ENCODE measurements around the gene CIAPIN1. TPM values are rescaled to one million over a fixed set of nuclear protein-coding genes. Genes with fewer than 3 reads are reported as not detected.

CIAPIN1 gene
- total and polyA plus RNA-seq, 2 of the 8 experiments (the other 6 are each of a cell fraction or from before 2014, with no cell fraction given), result 76.8 to 83.6 TPM

DNA sequence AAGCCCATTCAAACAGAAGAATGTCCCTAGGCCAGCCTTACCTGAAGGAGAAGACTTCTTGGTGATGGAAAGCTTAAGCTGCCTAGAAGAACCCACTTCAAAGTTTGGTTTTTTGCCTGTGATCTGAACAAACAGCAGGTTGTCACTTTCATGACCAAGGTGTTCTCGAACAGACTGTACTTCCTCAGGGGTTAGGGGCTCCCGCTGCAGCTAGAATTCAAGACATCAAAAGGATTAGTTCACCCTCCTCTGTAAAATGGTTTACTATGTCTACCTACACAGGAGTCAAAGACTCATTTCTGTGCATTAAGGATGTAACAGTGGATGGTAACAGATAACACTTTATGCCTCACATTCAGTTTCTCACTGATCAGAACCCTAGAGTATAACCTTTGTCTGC lies 13.2 kb downstream of the CIAPIN1 start:
- Histone ChIP-seq H2BK15ac (ENCODE audit: low read length) (no peak overlapping the region), H3K36me3 (ENCODE audit: control insufficient read depth in 2 of 4, insufficient read depth in 4 of 4, low read length in 3 of 4) (peaks cover 17 to 60% (median 49%) of the 10 kb centered on the region in 4 experiments; a peak in 7 of 8 replicates), H3K79me1 (ENCODE audit: low read depth, low read length) (no peaks in the 10 kb centered on the region), H4K8ac (ENCODE audit: extremely low read depth, insufficient read depth, low read length) (no peak overlapping the region), H4K91ac (replicated peaks; ENCODE audit: insufficient read length, low read length) (no peak overlapping the region), H3K27ac (ENCODE audit: low read depth, low read length) (no peak overlapping the region), H3K79me2 (ENCODE audit: control insufficient read depth in 1 of 2, insufficient read depth in 2 of 2, low read length in 2 of 2) (no peaks in the 10 kb centered on the region), H4K5ac (ENCODE audit: insufficient read length, low read depth, low read length) (no peak overlapping the region), H3K56ac (replicated peaks; ENCODE audit: insufficient read length, low read depth, low read length) (no peak overlapping the region), H3K9me3 (ENCODE audit: insufficient read depth in 2 of 2, low read depth in 1 of 2, low read length in 1 of 2) (no peaks in the 10 kb centered on the region), H3K9ac (replicated peaks in 1 of 4; ENCODE audit: extremely low read depth in 1 of 4, low read depth in 3 of 4, low read length in 3 of 4) (no peak overlapping the region), H3K4me1 (replicated peaks in 1 of 4; ENCODE audit: control insufficient read depth in 3 of 4, insufficient read depth in 4 of 4, low read length in 3 of 4) (no peaks in the 10 kb centered on the region), H2BK20ac (ENCODE audit: low read length) (no peak overlapping the region), H2AFZ (ENCODE audit: low read length) (no peak overlapping the region), H3K4me3 (ENCODE audit: extremely low read depth in 1 of 4, insufficient read depth in 2 of 4, low read depth in 3 of 4, low read length in 4 of 4) (no peak overlapping the region), H2AK5ac (ENCODE audit: low read depth, low read length) (no peak overlapping the region), H3K23ac (ENCODE audit: insufficient read length) (no peak overlapping the region), H3K27me3 (replicated peaks in 1 of 4; ENCODE audit: control insufficient read depth in 3 of 4, extremely low read depth in 1 of 4, insufficient read depth in 3 of 4, low read length in 3 of 4) (no peaks in the 10 kb centered on the region), H2BK120ac (replicated peaks; ENCODE audit: low read depth, low read length) (no peak overlapping the region), H3K4me2 (ENCODE audit: insufficient read depth in 1 of 2, low read depth in 2 of 2, low read length in 2 of 2) (no peak overlapping the region), H4K20me1 (replicated peaks in 1 of 2; ENCODE audit: control insufficient read depth in 1 of 2, insufficient read depth in 2 of 2, low read length in 2 of 2) (no peaks in the 10 kb centered on the region), H3K18ac (ENCODE audit: extremely low read depth, low read length) (no peak overlapping the region), H3K23me2 (ENCODE audit: low read depth, low read length) (no peaks in the 10 kb centered on the region), H2BK12ac (ENCODE audit: low read depth, low read length) (no peak overlapping the region), H2BK5ac (ENCODE audit: low read depth, low read length) (no peak overlapping the region), H3K4ac (replicated peaks; ENCODE audit: insufficient read length, low read depth, low read length) (no peak overlapping the region), H3K14ac (ENCODE audit: insufficient read length) (no peak overlapping the region)
- no peak for TF ChIP-seq JUN (IDR thresholded peaks at IDR 0.05; ENCODE audit: low read depth, low read length)
- TF ChIP-seq TCF12 (IDR thresholded peaks at IDR 0.05; ENCODE audit: low read depth, low read length), result no peak
- no peak for TF ChIP-seq SP2 (IDR thresholded peaks at IDR 0.05; ENCODE audit: low read length)
- no peak for TF ChIP-seq SAP30 (IDR thresholded peaks at IDR 0.05; ENCODE audit: insufficient read depth, insufficient replicate concordance, low read length)
- TF ChIP-seq BCL11A (IDR thresholded peaks at IDR 0.05; ENCODE audit: low read depth in 2 of 2, low read length in 2 of 2), result no peak
- no peak for TF ChIP-seq SP4 (IDR thresholded peaks at IDR 0.05; ENCODE audit: low read length)
- TF ChIP-seq POLR2A (IDR thresholded peaks at IDR 0.05; ENCODE audit: control extremely low read depth in 1 of 2, low read depth in 2 of 2, low read length in 2 of 2), result no peak
- 100% methylated on average over 2 of the region's 2 CpGs; no CpG with 5 or more reads in 1 of the 2 experiments for WGBS, 2 experiments (ENCODE audit: extremely low coverage in 1 of 2, insufficient coverage in 1 of 2, insufficient read length in 1 of 2, insufficient replicate concordance in 2 of 2, low coverage in 1 of 2, low lambda C conversion rate in 2 of 2, missing lambda C conversion rate in 1 of 2)
- CTCF ChIA-PET (ENCODE audit: partially characterized antibody), result interaction anchor here (0.6 to 4.4 kb wide), 3 partner anchors 16 to 386 kb away, joined by 3 to 34 read pairs (median 3); no protein-coding TSS in a partner anchor
- POLR2A ChIA-PET (ENCODE audit: partially characterized antibody), result interaction anchor here (0.9 to 1.6 kb wide), 3 partner anchors 10 to 94 kb away, joined by 3 to 4 read pairs (median 4); no protein-coding TSS in a partner anchor
- no peak for DNase-seq (ENCODE audit: low read depth in 1 of 2, low spot score in 2 of 2)
- no peak for FAIRE-seq

All from H1 (cell line).